GM21786 (cell line): Measurements from ENCODE around the gene RFESD.
"Not testable (repeated sequence)": the region's sequence is repeated elsewhere in the genome, so short reads cannot be mapped to it uniquely, and the experiment has no call there.

Experiments used
- ATAC-seq: cut with Tn5 transposase; IDR thresholded peaks from one replicate; pipeline ENCODE4 v1.9.1; 2021; ENCODE audit not compliant: unreplicated experiment

RFESD gene

DNA sequence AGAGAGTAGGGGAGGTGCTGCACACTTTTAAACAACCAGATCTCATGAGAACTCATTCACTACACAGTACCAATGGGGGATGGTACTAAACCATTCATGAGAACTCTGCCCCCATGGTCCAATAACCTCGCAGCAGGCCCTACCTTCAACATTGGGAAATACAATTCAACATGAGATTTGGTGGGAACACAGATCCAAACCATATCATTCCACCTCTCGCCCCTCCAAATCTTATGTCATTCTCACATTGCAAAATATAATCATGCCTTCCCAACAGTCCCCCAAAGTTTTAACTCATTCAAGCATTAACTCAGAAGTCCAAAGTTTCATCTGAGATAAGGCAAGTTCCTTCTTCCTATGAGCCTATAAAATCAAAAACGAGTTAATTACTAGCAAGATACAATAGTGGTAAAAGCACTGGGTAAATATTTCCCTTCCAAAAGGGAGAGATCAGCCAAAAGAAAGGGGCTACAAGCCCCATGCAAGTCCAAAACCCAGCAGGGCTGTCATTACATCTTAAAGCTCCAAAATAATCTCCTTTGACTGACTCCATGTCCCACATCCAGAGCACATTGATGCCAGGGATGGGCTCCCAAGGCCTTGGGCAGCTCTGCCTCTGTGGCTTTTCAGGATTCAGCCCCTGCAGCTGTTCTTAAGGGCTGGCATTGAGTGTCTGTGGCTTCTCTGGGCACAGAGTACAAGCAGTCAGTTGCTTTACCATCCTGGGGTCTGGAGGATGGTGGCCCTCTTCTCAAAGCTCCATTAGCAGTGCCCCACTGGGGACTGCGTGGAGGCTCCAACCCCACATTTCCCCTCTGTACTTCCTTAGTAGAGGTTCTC is 18.4 kb upstream of the RFESD start:
- ATAC-seq: no peak

DNA sequence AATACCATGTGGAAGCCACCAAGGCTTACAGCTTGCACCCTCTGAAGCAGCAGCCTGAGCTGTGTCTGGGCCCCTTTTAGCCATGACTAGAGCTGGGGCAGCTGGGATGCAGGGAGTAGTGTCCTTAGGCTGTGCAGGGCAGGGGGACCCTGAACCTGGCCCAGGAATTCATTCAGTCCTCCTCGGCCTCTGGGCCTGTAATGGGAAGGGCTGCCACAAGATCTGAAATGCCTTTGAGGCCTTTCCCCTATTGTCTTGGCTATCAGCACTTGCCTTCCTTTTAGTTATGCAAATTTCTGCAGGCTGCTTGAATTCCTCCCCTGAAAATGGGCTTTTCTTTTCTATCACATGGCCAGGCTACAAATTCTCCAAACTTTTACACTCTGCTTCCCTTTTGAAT is 17.6 kb upstream of the RFESD start:
- no peak for ATAC-seq

DNA sequence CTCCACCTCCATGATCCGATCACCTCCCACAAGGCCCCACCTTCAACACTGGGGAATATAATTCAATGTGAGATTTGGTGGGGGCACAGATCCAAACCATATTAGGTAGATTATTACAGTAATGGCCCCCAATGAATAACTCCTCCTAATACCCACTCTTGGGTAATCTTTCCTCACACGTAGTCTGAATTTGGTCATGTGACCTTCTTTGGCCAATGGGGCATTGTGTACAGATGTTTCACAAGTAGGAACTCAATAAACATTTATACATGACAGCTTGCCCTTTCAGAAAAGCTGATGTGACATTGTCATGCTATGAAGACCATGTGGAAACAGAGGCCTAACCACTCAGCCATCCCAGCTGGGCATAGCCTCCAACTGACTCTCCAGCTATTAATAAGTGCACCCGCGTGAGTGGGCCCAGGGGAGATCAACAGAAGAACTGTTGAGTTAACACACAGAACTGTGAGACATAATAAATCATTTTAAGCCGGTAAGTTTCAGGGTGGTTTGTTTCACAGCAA is 16.1 kb upstream of the RFESD start:
- ATAC-seq: no peak

DNA sequence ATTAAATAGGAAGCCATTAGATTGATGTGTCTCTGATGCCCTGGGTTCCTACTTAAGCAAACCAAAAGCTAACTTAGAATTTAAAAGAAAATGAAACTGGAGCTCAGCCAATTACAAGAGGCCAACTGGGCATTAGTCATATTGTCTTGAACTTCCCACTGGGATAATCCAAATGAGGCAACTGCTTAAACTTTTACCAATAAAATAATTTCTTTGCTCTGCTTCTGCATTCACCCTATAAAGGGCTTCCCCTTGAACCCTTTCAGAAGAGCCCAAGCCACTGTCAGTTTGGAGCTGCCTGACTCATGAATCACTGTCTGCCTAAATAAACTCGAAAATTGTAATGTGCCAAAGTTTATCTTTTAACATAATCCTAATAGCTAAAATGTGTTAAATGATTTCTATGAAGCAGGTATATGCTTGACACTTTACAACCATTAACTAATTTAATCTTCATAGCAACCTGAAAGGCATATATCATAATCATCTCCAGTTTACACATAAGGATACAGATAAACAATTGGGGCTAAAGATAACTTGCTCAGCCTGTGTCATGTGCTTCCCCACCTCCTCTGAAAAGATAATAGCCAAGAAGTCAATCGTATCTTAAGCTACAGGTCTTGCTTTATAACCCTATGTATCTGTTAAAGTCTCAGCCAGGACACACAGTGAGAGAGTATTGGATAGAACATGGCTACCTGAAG is 15.2 kb upstream of the RFESD start:
- ATAC-seq: no peak

DNA sequence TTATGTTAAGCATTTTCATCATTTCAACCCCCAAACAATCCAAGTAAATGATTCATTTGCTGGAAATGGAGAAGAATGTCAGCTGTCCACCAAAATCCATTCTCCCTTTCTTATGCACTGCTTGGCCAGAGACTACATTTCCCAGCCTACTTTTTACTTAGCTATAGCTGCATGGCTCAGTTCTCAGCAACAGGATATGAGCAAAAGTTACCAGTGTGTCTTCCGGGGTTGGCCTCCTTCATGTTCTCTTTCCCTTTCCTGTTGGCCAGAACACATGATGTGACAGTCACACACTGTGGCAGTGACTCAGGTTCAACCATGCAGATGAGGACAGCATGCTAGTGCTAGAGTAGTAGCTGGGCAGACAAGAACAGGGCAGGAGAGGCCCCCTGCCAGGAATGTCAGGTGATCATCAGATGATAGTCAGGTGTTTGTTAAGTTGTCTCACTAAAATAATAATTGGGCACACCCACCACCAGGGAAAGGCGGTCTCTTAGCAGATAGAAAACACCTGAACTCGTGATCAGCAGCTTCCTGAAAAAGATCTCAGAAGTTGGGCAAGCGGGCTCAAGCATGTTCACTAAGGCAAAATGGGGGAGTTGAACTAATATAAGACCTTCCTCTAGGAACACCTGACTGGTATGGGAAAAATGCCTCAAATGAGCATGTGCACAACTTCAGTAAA is 14.4 kb upstream of the RFESD start:
- ATAC-seq: peak; percentile 86

DNA sequence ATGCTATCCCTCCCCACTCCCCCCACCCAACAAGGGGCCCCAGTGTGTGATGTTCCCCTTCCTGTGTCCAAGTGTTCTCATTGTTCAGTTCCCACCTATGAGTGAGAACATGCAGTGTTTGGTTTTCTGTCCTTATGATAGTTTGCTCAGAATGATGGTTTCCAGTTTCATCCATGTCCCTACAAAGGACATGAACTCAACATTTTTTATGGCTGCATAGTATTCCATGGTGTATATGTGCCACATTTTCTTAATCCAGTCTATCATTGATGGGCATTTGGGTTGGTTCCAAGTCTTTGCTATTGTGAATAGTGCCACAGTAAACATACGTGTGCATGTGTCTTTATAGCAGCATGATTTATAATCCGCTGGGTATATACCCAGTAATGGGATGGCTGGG is 13.6 kb upstream of the RFESD start:
- ATAC-seq: not testable (repeated sequence)

DNA sequence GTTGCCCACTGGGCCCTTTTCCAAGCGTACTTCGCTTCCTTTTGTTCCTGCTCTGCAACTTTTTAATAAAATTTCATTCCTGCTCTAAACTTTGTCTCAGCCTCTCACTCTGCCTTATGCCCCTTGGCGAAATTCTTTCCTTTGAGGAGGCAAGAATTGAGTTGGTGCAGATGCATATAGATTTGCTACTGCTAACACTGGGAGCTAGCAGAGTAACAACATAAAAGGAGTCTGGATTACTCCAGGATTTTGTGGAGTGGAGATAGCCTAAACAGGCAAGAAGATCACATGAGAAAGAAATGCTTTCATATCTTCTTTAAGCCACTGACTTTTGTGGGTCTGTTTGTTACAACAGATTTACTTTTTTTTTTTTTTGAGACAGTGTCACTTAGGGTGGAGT is 12.9 kb upstream of the RFESD start:
- ATAC-seq: no peak

DNA sequence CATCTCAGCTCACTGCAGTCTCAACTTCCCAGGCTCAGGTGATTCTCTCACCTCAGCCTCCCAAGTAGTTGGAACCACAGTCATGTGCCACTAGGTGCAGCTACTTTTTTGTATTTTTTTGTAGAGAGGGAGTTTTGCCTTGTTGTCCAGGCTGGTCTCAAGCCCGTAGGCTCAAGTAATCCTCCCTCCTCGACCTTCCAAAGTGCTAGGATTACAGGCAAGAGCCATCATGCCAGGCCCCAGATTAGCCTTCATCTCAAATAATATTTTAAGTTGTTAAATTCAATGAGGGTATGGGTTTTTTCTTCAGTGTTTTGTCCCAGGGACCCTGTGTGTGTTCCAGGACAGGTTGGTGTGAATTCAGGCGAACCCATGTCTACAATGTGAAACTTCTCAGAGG is 12.5 kb upstream of the RFESD start:
- no peak for ATAC-seq

DNA sequence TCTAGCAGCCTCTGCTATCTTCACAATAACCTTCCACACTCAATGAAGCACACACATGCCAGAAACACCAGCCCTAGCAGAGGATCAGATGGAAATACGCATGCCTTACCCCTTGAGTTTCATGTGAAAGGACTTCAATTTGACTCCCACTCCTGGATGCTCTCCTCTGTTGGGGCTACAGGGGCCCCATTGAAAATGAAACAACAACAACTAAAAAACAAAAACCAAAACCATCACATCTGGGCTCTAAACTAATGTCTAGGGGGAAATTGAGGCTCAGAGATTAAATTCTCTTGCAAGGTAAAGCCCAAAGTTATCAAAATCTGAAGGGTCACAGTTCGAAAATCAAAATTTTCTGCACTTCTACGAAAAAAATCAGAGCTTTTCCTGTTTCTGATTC is 7.9 kb upstream of the RFESD start:
- no peak for ATAC-seq

DNA sequence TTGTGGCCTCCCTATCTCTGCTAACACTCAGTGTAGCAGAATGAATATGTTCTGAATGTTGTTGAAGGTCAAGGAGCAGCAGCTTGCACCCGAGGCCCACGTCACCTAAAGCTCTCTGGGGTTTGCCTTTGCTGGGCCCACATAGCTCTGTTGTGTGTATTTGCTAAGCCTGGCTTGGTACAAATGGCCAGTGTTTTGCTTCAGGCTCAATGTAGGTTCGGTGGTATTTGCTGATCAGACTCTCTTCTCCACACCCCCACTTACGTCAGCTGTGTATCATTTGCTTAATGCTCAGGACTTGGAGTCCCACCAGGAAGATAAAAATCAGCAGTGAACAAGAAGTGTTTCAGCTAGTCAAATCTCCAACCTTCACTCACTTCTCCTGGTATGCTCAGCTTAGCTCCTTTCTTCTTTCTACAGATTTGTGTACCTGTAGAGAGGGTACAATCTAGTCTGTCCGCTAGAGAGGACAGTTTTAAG is 4.8 kb upstream of the RFESD start:
- ATAC-seq: no peak

DNA sequence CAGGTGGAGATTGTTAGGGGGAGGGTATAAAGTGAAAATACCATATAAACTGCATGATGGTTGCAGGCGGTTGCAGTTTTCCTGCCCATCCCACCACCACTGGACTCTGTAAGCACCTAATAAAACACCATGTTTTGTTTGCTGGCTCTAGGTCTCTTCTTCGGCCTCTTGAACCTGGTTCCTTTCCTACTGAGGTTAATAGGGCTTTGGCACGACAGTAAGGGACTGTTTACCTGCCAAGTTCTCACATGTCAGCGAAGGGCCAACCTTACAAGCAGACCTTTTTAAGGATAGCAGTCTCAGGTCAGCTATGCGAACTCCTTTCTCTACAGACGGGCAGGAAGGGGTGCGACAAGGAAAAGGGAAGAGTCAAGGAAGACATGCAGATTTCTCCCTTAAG is 3.4 kb upstream of the RFESD start:
- ATAC-seq: no peak

DNA sequence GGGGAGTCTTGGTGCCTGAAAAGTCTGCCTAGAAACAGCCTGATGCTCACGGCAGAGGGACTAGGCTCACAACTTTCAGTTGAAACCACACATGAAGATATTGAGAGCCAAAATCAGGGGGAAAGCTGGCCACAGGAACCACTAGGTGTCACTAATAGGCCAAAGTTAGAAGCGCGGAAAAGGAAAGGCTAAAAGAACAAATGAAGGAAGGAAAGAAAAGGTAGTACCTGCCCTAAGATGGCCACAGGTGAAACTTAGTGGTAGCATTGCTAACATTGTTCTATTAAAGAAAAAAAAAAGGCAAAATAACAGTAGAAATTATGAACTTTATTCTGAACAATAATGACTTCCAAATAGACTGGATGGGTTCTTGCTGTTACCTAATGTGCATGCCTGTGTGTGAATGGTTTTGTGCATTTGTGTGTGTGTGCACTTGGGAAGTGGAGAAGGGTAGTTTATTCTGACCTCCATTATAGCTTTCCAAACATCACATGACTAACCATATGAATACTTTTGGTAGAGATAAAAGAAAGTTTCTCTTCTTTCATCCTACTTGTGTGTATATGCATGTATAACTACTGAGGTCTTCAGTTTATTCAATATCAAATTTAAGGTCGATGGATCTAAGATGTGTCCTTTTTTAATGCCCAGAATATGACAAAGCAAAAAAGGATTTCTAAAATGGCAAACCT is 2.1 kb upstream of the RFESD start:
- ATAC-seq: peak; percentile 40

DNA sequence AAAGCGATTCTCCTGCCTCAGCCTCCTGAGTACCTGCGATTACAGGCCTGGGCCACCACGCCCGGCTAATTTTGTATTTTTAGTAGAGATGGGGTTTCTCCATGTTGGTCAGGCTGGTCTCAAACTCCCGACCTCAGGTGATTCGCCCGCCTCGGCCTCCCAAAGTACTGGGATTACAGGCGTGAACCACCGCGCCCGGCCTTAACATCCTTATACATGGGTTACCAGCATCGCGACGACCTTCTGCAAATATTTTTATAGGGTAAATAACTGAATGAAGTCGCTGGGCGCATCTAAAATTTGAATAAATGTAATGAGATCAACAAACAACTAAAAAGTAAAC is 380 bp upstream of the RFESD start:
- not testable (repeated sequence) for ATAC-seq

DNA sequence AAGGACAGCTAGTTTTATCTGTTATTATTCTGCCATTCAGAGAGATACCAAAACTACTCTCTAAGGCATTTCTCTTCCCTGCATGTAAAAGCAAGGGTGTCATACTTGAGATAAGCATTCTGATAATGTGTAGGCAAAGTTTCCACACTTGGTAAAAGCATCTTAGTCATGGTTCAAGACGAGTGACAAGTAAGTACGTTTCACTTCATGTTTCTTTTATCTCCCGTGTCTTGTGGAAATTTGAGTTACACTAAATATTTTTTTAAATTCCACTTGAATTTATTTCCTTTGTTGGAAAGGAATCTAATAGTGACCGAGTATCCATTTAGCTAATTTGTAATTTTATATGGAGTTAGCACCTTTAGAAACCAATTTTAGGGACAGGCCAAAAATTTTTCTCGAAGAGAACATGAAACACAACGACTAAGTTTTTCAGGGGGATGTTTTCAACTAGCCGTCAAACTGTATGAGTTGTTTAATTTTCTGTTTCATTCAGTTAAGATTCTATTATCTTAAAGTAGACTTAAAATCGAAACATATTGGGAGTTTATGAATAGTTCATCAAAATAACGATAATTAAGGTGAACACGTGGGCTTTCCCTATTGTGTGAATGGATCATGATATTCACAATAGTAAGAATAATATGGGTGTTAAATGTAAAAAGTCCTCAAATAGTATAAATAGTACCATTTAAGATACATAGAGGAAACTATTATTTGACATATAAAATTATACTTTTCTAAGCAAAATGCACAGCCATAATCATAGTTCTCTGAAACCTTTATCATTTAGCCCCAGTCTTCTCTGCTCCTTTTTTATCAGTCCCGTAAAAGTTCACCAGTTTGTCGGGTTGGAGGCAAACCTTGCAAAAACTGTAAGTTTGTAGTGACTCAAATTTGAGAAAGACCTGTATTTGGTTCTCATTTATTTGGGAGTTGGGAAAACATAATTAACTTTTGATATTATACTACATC is 1.6 kb downstream of the RFESD start:
- no peak for ATAC-seq

DNA sequence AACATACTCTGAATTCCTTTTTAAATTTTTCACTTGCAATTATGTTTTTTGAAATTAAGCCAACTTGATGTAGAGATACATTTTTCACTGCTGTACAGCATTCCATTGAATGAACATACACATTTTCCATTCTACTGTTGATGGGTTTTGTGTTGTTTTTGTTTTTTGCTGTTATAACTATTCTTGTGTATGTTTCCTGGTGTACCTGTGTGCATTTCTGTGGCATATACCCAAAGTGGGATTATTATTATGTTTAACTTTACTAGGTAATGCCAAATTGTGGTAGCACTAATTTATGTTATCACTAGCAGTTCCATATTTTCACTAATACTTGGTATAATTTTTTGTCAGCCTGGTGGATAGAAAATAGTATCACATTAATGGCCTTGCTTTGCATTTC is 2.7 kb downstream of the RFESD start:
- no peak for ATAC-seq

DNA sequence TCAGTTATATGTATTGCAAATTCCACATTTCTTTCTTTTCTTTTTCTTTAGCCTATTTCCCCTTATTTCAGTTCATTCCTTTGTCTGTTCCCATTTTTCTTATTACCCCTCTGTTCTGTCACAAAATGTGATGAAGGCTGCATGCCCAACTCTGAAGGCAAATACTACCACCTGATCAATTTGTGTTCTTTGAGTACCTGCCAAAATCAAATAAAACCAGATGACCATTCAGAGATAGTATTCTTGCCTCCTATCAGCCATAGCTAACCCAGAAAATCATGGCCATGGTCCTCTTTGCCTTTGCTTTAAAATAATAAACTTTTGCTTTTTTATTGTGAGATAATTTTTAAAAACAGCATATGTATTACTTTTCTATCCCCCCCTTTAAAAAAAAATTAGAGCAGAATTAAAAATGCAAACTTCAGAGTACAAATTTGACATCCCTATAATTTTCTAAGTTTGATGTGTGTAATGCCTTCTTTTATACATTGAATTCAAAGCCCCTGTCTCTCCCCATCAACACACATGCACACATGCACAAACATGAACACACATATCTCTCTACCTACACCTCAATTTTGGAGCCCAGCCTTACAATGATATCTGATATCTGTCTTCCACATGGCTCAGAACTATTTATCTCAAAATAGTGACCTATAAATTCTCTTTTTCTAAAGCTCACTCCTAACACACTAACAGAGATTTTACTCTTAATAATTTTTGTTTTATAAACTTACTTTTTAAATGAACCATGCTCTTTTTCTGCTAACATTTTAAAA is 3.5 kb downstream of the RFESD start:
- no peak for ATAC-seq

DNA sequence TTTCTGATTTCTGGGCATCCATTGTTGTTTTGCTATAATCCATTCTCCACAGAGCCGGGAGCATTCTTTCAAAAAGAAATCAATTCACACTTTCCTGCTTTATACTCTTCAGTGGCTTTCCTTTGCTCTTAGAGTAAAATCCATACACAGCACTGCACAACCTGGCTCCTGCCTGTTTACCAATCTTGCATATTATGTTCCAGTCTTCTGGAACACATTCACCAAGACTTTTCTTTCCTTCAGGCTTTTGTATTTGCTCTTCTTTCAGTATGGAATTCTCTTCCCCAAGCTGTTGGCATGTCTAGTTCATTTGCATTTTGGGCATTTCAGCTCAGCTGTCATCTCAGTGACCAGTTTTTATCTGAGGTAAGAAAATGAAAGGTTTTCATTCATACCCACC is 6.3 kb downstream of the RFESD start:
- ATAC-seq: no peak

DNA sequence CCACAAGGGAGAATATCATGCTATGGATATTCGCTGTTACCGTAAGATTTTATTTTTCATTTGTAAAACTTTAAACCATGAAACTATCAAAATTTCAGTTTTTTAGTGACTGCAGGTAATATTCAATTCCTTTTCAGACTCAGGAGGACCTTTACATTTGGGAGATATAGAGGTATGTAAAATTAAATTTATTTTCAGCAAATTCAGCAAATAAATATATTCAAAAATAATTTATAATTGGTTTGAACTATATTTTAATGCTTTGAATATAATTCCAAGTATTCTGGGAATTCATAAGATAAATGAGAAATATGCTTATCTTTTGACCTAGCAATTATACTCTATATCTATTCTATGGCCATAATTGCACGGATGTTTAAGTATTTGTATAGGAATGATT is 7.6 kb downstream of the RFESD start:
- ATAC-seq: no peak

DNA sequence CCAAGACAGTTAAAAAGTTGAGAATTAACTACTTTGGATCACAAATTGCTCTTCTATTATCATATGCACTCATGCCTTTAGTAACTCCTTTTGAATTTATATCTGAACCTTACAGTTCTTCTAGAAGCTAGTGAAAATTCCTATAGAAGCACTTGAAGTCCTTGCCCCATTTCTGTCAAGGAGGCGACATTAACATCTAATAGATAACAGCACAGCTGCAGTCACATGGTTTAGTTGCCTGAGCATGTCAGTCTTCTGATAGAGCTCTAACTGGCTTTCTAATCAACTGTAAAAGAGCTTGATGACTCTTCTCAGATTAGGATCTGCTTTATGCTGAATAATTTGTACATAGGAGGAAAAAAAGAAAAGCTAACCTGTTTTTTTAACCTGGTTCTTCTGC is 9.0 kb downstream of the RFESD start:
- ATAC-seq: no peak
